WTC11 (cell line): ENCODE measurements around the gene HOXC11. TPM values are rescaled to one million over a fixed set of nuclear protein-coding genes. Genes with fewer than 3 reads are reported as not detected.

Experiments
- ATAC-seq: fragments of 200-7000 bp; cut with Tn5 transposase; 2 replicates; pipeline ENCODE4 v1.10.0; 2021; ENCODE audit warnings: mild to moderate bottlenecking, moderate library complexity
- CTCF ChIA-PET: fragments of 300-600 bp; sonication (Branson Sonifier 250); formaldehyde crosslinking; loops from one replicate; lab custom pipeline; 2021; ENCODE audit warnings: antibody characterized with exemption; lab: Charles Lee
- POLR2A ChIA-PET: fragments of 350-600 bp; sonication (Branson Sonifier 250); formaldehyde crosslinking; loops from one replicate; lab custom pipeline; 2021; ENCODE audit warnings: antibody characterized with exemption; lab: Charles Lee
- DNase-seq: peaks from one replicate; pipeline ENCODE4 v3.0.0; 2021; ENCODE audit warnings: low spot score
- H3K27ac Mint-ChIP-seq: 2 replicates; pipeline ENCODE4 v1.8.0; 2021; ENCODE audit warnings: mixed read lengths
- H3K27me3 Mint-ChIP-seq: 2 replicates; pipeline ENCODE4 v1.8.0; 2021; ENCODE audit warnings: low read depth, mild to moderate bottlenecking, moderate library complexity, mixed read lengths
- H3K36me3 Mint-ChIP-seq: 2 replicates; pipeline ENCODE4 v1.8.0; 2021; ENCODE audit warnings: mixed read lengths
- H3K4me1 Mint-ChIP-seq: 2 replicates; pipeline ENCODE4 v1.8.0; 2022; ENCODE audit warnings: mixed read lengths
- H3K4me3 Mint-ChIP-seq: 2 replicates; pipeline ENCODE4 v1.8.0; 2021; ENCODE audit warnings: mild to moderate bottlenecking, moderate library complexity, mixed read lengths
- H3K9me3 Mint-ChIP-seq: 2 replicates; pipeline ENCODE4 v1.8.0; 2021; ENCODE audit warnings: mixed read lengths
- ETV6 ChIP-seq: sonication (generic); formaldehyde crosslinking; IDR thresholded peaks from 2 replicates; pipeline ENCODE4 v1.8.1; 2022; ENCODE audit warnings: mild to moderate bottlenecking, missing genetic modification reagents
- IRF1 ChIP-seq: sonication (generic); formaldehyde crosslinking; IDR thresholded peaks from 2 replicates; pipeline ENCODE4 v1.8.0; 2023; ENCODE audit warnings: missing genetic modification reagents
- JUN ChIP-seq: sonication (generic); formaldehyde crosslinking; IDR thresholded peaks from 2 replicates; pipeline ENCODE4 v1.8.0; 2023; ENCODE audit warnings: mild to moderate bottlenecking, missing genetic modification reagents
- KAT7 ChIP-seq: sonication (generic); formaldehyde crosslinking; IDR thresholded peaks from 2 replicates; pipeline ENCODE4 v1.8.1; 2023; ENCODE audit warnings: missing genetic modification reagents, mild to moderate bottlenecking, borderline replicate concordance
- SMAD4 ChIP-seq: sonication (generic); formaldehyde crosslinking; IDR thresholded peaks from 2 replicates; pipeline ENCODE4 v1.8.0; 2022; ENCODE audit warnings: mild to moderate bottlenecking, missing genetic modification reagents
- SP1 ChIP-seq: sonication (generic); formaldehyde crosslinking; conservative IDR thresholded peaks from 2 replicates; pipeline ENCODE4 v1.8.1; 2022; ENCODE audit warnings: missing genetic modification reagents
- USF1 ChIP-seq: sonication (generic); formaldehyde crosslinking; IDR thresholded peaks from 2 replicates; pipeline ENCODE4 v1.8.0; 2022; ENCODE audit warnings: mild to moderate bottlenecking, missing genetic modification reagents
- USF2 ChIP-seq: sonication (generic); formaldehyde crosslinking; IDR thresholded peaks from 2 replicates; pipeline ENCODE4 v1.8.1; 2023; ENCODE audit warnings: mild to moderate bottlenecking, missing genetic modification reagents, moderate library complexity
- ZNF416 ChIP-seq: fragments of 250-450 bp; sonication (Bioruptor Pico); IDR thresholded peaks from 2 replicates; pipeline ENCODE4 v1.9.0; 2021; ENCODE audit warnings: mild to moderate bottlenecking, inconsistent platforms
- ZNF423 ChIP-seq: fragments of 250-450 bp; sonication (Bioruptor Pico); IDR thresholded peaks from 2 replicates; pipeline ENCODE4 v2.1.2; 2022; ENCODE audit warnings: mild to moderate bottlenecking, moderate library complexity
- ZNF671 ChIP-seq: fragments of 250-450 bp; sonication (Bioruptor Pico); IDR thresholded peaks from 2 replicates; pipeline ENCODE4 v1.8.0; 2021; ENCODE audit warnings: mild to moderate bottlenecking
- total RNA-seq: library from RNA; stranded (reverse); gene quantifications from 3 replicates; pipeline ENCODE4 v1.2.3, GENCODE V29; 2021
- TF ChIP-seq, protein P1 (sequence below): fragments of 200-600 bp; IDR thresholded peaks from 2 replicates; pipeline ENCODE4 v1.8.0; 2022; ENCODE audit warnings: antibody characterized with exemption

The HOXC11 gene
- total RNA-seq, 1 experiment from 2014 or later, result not detected

DNA sequence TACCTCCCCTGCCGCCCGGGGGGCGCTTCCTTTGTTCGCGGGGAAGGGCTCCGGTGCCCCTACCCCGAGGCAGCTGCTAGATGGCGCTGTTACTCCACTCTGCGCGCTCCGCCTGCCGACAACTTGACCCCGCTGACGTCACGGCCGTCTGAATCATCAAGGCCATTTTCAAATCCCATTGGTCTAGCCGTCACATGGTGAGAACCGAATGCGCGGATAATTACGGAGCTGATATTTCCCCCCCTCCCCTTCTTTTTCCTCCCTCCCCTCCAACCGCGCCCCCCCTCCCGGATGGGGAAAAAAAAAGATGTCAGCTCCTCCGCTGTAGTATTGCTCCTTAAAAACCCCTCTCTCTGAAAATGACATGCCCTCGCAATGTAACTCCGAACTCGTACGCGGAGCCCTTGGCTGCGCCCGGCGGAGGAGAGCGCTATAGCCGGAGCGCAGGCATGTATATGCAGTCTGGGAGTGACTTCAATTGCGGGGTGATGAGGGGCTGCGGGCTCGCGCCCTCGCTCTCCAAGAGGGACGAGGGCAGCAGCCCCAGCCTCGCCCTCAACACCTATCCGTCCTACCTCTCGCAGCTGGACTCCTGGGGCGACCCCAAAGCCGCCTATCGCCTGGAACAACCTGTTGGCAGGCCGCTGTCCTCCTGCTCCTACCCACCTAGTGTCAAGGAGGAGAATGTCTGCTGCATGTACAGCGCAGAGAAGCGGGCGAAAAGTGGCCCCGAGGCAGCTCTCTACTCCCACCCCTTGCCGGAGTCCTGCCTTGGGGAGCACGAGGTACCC is 12.2 kb downstream of the HOXC11 start, which contains the start of gene HOXC10:
Gene HOXC10 (plus strand): TSS at position 246 of the 791 bp plus-strand sequence. CDS start 114 bp downstream, at position 360.
- DNase-seq (peak; percentile 95), ATAC-seq (peak; percentile 56)
- Mint-ChIP-seq H3K4me3 (peak within 1 kb of the TSS; percentile 52), H3K4me1 (peaks cover 33% of the 10 kb centered on the region), H3K27me3 (peaks cover 100% of the 10 kb centered on the region), H3K9me3 (no peaks in the 10 kb centered on the region), H3K36me3 (no peaks in the 10 kb centered on the region), H3K27ac (no peak within 1 kb of the TSS)
- ChIA-PET CTCF (interaction anchor here (0.5 to 5.1 kb wide), 35 partner anchors 9 to 341 kb away, joined by 3 to 43 read pairs (median 5); partner anchors contain the start of genes HOXC12, HOXC13, HOXC5 and HOXC6), POLR2A (interaction anchor here (0.9 kb wide), 1 partner anchor 31 kb away, joined by 3 read pairs; no protein-coding TSS in a partner anchor)
- TF ChIP-seq ZNF423 (CRISPR knock-in tag) (no peak), JUN (CRISPR knock-in tag) (no peak), ETV6 (0 out of 2 replicates have a peak, but pooled peaks have one; percentile 23), USF1 (CRISPR knock-in tag) (peak; percentile 74), USF2 (CRISPR knock-in tag) (peak; percentile 74)
- TF ChIP-seq, protein P1, sequence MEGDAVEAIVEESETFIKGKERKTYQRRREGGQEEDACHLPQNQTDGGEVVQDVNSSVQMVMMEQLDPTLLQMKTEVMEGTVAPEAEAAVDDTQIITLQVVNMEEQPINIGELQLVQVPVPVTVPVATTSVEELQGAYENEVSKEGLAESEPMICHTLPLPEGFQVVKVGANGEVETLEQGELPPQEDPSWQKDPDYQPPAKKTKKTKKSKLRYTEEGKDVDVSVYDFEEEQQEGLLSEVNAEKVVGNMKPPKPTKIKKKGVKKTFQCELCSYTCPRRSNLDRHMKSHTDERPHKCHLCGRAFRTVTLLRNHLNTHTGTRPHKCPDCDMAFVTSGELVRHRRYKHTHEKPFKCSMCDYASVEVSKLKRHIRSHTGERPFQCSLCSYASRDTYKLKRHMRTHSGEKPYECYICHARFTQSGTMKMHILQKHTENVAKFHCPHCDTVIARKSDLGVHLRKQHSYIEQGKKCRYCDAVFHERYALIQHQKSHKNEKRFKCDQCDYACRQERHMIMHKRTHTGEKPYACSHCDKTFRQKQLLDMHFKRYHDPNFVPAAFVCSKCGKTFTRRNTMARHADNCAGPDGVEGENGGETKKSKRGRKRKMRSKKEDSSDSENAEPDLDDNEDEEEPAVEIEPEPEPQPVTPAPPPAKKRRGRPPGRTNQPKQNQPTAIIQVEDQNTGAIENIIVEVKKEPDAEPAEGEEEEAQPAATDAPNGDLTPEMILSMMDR, result peak; percentile 76

GRCh38 chr12:53985692-53985993 is 12.7 kb downstream of the HOXC11 start:
- DNase-seq (no peak), ATAC-seq (no peak)
- H3K36me3 Mint-ChIP-seq, result no peaks in the 10 kb centered on the region
- TF ChIP-seq IRF1 (CRISPR knock-in tag) (no peak), ZNF671 (CRISPR knock-in tag) (no peak), KAT7 (CRISPR knock-in tag) (no peak), ZNF416 (CRISPR knock-in tag) (no peak)
- ChIA-PET POLR2A (interaction anchor here (0.9 kb wide), 1 partner anchor 32 kb away, joined by 3 read pairs; no protein-coding TSS in a partner anchor), CTCF (interaction anchor here (0.9 to 5.1 kb wide), 16 partner anchors 9 to 257 kb away, joined by 3 to 43 read pairs (median 10); partner anchors contain the start of genes HOXC5, HOXC8 and HOXC9)
- no peak overlapping the region for H3K27ac Mint-ChIP-seq
- peak overlapping the region; percentile 52 for H3K4me3 Mint-ChIP-seq
- peaks cover 100% of the 10 kb centered on the region for H3K27me3 Mint-ChIP-seq
- H3K9me3 Mint-ChIP-seq, result no peaks in the 10 kb centered on the region
- H3K4me1 Mint-ChIP-seq, result peaks cover 39% of the 10 kb centered on the region

DNA sequence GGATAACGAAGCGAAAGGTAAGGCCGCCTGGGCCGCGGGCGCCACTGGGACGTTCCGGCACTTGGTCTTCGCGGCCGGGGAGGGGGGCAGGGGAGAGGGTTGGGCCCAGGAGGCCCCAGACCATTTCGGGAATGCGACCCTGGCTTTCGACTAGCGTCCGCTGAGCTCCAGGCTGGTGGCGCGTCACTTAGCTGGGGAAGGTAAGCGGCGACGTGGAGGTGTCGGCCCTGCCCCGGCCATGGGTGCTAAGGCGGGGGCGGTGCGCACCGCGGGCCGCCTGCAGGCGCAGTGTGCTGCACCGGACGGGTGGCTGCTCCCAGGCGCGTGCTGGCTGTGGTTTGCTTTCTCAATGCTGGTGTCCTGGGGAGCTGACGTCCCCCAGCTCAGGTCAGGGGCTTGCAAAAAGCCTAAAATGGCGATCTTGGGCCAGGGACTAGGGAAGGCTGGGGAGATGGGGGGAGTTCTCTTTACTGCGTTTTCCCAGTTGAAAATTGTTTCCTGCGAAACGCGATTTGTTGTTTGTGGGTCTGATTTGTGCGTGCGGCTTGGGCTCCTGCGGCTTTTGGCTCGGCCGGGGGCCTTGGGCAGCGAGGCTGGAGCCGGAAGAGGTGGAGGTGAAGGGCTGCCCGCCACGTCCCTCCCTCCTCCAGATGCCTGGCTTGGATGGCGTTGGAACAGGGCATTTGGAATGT is 13.2 kb downstream of the HOXC11 start:
- DNase-seq, result no peak
- TF ChIP-seq SP1 (no peak), SMAD4 (CRISPR knock-in tag) (0 out of 2 replicates have a peak, but pooled peaks have one; percentile 13)
- TF ChIP-seq, all 79 proteins: peak for 1
- peaks cover 100% of the 10 kb centered on the region for H3K27me3 Mint-ChIP-seq
- H3K27ac Mint-ChIP-seq, result no peak overlapping the region
- no peaks in the 10 kb centered on the region for H3K9me3 Mint-ChIP-seq
- no peaks in the 10 kb centered on the region for H3K36me3 Mint-ChIP-seq
- peak; percentile 8; the same call in 1 of the 2 replicates for ATAC-seq
- POLR2A ChIA-PET, result interaction anchor here (0.6 to 0.9 kb wide), 2 partner anchors 32 to 1129 kb away, joined by 3 to 4 read pairs; no protein-coding TSS in a partner anchor
- peaks cover 41% of the 10 kb centered on the region for H3K4me1 Mint-ChIP-seq
- CTCF ChIA-PET, result interaction anchor here (1.0 to 5.1 kb wide), 14 partner anchors 9 to 230 kb away, joined by 3 to 43 read pairs (median 10); partner anchors contain the start of genes HOXC5, HOXC8 and HOXC9
- peak overlapping the region; percentile 52 for H3K4me3 Mint-ChIP-seq
